ENCODE results near the gene PARVA. TPM values are rescaled to one million over a fixed set of nuclear protein-coding genes. Genes with fewer than 3 reads are reported as not detected.

Gene PARVA
- total RNA-seq, 1 experiment from 2014 or later: 18.1 TPM

DNA sequence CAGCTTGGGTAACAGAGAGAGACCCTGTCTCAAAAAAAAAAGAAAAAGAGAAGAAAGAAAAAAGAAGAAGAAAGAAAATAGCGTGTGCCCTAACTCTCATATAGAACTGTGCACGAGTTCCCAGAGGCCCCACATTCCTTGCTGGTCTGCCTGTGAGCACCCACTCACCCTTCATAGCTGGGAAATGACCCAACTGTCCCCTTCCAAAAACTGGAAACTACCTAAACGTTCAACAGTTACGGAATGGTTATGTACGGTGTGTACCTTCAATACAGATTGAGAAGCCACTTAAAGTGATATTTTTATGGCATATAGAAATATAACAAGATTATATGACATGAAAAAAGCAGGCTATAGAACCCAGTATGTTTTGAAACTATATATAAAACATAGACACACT, 82.0 kb downstream of the PARVA start:
- no peak overlapping the region for H2BK5ac ChIP-seq (ENCODE audit: insufficient read length, low read length)
- no peaks in the 10 kb centered on the region for H3K9me3 ChIP-seq (ENCODE audit: control insufficient read depth, low read depth, low read length)
- no peak overlapping the region for H3T11ph ChIP-seq (ENCODE audit: low read length)
- no peak overlapping the region for H3K56ac ChIP-seq (ENCODE audit: insufficient read length, low read depth, low read length)
- H3K79me1 ChIP-seq (ENCODE audit: insufficient read depth, low read depth, low read length, poor library complexity, severe bottlenecking): no peaks in the 10 kb centered on the region
- H3K4me2 ChIP-seq (ENCODE audit: insufficient read depth, insufficient read length, low read length): no peak overlapping the region
- H3K27me3 Mint-ChIP-seq (ENCODE audit: low read depth): no peaks in the 10 kb centered on the region
- H3K23ac ChIP-seq (ENCODE audit: insufficient read length, low read depth, low read length): no peak overlapping the region
- H3K27ac ChIP-seq (ENCODE audit: insufficient read length, low read depth, low read length): no peak overlapping the region
- no peak overlapping the region for H4K8ac ChIP-seq (replicated peaks; ENCODE audit: insufficient read length, low read depth, low read length)
- no peak overlapping the region for H2AK5ac ChIP-seq (ENCODE audit: insufficient read length, low read length)
- no peak for DNase-seq
- no peaks in the 10 kb centered on the region for H3K79me2 ChIP-seq (ENCODE audit: insufficient read depth, low read length)
- H3K27me3 ChIP-seq (ENCODE audit: insufficient read depth, low read length): peaks cover 2% of the 10 kb centered on the region; the same call in 1 of the 2 replicates
- no peak overlapping the region; a peak in 1 of 7 replicates for H3K27ac Mint-ChIP-seq
- H3K36me3 Mint-ChIP-seq (ENCODE audit: insufficient read depth in 1 of 3, low read depth in 3 of 3): peaks cover 2 to 6% (median 3%) of the 10 kb centered on the region in 3 experiments; a peak in 4 of 7 replicates
- WGBS (ENCODE audit: extremely low coverage, insufficient read length, low lambda C conversion rate): no CpG with 5 or more reads among the region's 5 CpGs
- H4K5ac ChIP-seq (ENCODE audit: insufficient read length, low read depth, low read length): no peak overlapping the region
- H3K4me1 ChIP-seq (ENCODE audit: insufficient read depth, low read length): no peaks in the 10 kb centered on the region
- no peak overlapping the region for H2BK120ac ChIP-seq (ENCODE audit: low read depth, low read length, poor library complexity, severe bottlenecking)
- no peak overlapping the region for H2BK15ac ChIP-seq (ENCODE audit: low read depth, low read length)
- H4K20me1 ChIP-seq (ENCODE audit: control insufficient read depth, insufficient read depth, insufficient read length): no peaks in the 10 kb centered on the region
- H2AFZ ChIP-seq (ENCODE audit: low read length): no peak overlapping the region
- H3K14ac ChIP-seq (ENCODE audit: insufficient read depth, low read length): no peak overlapping the region
- no peak overlapping the region for H3K18ac ChIP-seq (ENCODE audit: insufficient read length, low read depth, low read length)
- no peak overlapping the region for H3K4me3 Mint-ChIP-seq
- no peak overlapping the region for H2BK12ac ChIP-seq (ENCODE audit: insufficient read length, low read depth, low read length)
- no peak overlapping the region for H3K4ac ChIP-seq (ENCODE audit: low read depth, low read length)
- no peak overlapping the region for H2BK20ac ChIP-seq (ENCODE audit: low read depth, low read length, poor library complexity, severe bottlenecking)
- peaks cover 4% of the 10 kb centered on the region in 2 experiments for H3K4me1 Mint-ChIP-seq
- H4K91ac ChIP-seq (ENCODE audit: insufficient read length, low read depth, low read length): no peak overlapping the region
- H3K9ac ChIP-seq (ENCODE audit: extremely low read depth, insufficient read length, low read length): no peak overlapping the region
- H3K9me3 Mint-ChIP-seq: peaks cover 0 to 3% of the 10 kb centered on the region in 2 experiments; a peak in 4 of 5 replicates
- TF ChIP-seq, protein P1, sequence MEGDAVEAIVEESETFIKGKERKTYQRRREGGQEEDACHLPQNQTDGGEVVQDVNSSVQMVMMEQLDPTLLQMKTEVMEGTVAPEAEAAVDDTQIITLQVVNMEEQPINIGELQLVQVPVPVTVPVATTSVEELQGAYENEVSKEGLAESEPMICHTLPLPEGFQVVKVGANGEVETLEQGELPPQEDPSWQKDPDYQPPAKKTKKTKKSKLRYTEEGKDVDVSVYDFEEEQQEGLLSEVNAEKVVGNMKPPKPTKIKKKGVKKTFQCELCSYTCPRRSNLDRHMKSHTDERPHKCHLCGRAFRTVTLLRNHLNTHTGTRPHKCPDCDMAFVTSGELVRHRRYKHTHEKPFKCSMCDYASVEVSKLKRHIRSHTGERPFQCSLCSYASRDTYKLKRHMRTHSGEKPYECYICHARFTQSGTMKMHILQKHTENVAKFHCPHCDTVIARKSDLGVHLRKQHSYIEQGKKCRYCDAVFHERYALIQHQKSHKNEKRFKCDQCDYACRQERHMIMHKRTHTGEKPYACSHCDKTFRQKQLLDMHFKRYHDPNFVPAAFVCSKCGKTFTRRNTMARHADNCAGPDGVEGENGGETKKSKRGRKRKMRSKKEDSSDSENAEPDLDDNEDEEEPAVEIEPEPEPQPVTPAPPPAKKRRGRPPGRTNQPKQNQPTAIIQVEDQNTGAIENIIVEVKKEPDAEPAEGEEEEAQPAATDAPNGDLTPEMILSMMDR (conservative IDR thresholded peaks at IDR 0.05): no peak
- no peaks in the 10 kb centered on the region for H3K23me2 ChIP-seq (ENCODE audit: insufficient read length, low read depth, low read length, poor library complexity, severe bottlenecking)
